Mesenteric fat pad (tissue), 1 donor: ENCODE results near the gene ATF4. TPM values are rescaled to one million over a fixed set of nuclear protein-coding genes. Genes with fewer than 3 reads are reported as not detected.
A peak's percentile ranks its signal among the peaks of the same experiment; 100 is the strongest.

Experiments
- DNase-seq: peaks from one replicate; pipeline ENCODE4 v3.0.0-alpha.2; 2020; ENCODE audit warnings: low spot score
- total RNA-seq: library from RNA; stranded (reverse); fragmentation: NEBNext Ultra II Directional; extraction: Animal tissue kit (Norgen Biotek cat#: 25700); gene quantifications from one replicate; pipeline ENCODE4 v1.2.1, GENCODE V29; 2021
- donor health status: DM: yes; HTN: yes; CAD: no.

Gene ATF4
- total RNA-seq, 1 donor from 2014 or later = 574 TPM

GRCh38 chr22:39527481-39527961 lies 7.2 kb downstream of the ATF4 start:
- no peak for DNase-seq

- DNase-seq = no peak
Measured at GRCh38 chr22:39528080-39528661, 7.8 kb downstream of the ATF4 start.

DNA sequence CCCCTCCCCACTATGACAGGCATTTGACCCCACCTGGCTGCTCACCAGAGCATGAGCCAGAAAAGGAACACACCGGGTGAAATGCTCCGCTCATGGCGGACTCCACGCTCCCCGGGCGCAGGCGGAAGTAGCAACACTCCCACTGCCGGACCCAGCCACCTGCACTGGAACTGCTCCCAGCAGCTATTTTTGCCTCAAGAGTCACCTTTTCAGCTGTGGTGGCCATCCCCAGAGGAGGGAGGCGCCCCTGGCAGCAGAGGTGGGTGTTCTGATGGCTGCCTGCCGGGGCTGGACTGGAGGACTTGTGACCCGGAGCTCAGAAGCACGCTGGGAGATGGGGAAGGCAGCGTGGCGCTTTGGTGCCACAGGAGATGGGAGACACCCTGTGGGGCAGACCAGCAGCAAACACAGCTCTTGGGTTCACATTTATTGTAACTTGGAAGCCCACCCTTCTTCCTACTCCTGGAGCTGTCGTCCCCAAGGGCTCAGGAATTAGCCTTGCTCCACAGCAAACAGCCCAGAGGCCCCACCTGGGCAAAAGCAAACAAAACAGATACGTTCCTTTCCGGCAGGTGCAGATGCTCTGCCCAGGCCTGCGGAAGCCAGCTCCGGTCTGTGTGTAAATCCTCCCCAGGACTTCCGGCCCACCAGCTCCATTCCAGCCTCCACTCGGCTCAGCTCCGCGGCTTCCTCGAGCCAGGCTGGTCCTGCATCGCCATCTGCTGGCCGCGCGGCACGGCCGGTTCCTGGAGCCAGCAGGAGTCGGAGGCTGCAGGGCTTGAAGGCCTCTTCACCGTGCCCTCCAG lies 8.5 kb downstream of the ATF4 start:
- DNase-seq = peak; percentile 96

DNA sequence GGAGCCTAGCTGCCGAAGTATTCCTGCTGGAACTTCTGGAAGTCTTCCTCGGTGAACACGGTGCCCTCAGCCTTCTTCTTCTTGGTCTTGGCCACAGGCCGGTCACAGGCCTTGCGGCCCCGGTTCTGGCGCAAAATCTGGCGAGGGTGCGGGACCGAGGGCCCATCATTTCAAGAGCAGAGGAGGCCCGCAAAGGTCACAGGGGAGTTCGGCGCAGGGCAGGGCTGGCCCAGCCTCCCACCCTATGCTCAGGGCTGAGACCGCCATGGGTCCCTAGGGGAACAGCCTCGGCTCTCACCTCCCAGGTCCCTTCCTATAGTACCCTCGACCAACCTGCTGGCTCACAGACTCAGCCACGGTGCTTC lies 9.1 kb downstream of the ATF4 start:
- DNase-seq = no peak

GRCh38 chr22:39530116-39530515 lies 9.8 kb downstream of the ATF4 start:
- no peak for DNase-seq

DNA sequence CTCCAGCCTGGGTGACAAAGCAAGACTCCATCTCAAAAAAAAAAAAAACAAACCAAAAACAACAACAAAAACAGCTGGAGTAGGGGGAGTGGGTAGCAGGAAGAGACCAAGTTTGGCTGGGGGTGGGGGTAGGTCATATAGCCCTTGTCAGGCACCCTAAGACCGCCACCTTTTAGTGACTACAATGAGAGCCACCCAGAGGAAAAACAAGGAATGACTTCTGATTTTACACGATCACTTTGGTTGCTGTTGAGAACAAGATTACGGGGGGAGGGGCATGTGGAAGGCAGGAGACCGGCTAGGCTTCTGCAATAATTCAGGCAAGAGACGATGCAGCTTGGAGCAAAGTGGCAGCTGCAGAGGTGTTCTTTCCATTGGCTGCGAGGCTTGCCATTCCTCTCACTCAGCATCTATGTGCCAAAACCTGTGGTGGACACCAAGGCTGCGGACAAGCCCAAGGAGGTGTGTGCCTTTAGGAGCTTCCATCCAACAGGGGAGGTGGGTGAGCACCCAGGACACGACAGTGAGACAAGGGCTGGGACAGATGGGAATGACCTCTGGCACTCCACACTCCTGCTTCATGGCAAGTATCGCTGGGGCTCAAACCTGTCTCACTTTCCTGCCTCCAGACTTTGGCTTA lies 10.4 kb downstream of the ATF4 start:
- no peak for DNase-seq

- peak; percentile 98 for DNase-seq
Measured at GRCh38 chr22:39532215-39533073, 12.1 kb downstream of the ATF4 start, which contains the start of gene RPS19BP1. Gene RPS19BP1 (minus strand): TSS chr22:39532748. CDS start chr22:39532738, 10 bp downstream.

- no peak for DNase-seq
Measured at GRCh38 chr22:39534092-39534506, 13.7 kb downstream of the ATF4 start.

DNA sequence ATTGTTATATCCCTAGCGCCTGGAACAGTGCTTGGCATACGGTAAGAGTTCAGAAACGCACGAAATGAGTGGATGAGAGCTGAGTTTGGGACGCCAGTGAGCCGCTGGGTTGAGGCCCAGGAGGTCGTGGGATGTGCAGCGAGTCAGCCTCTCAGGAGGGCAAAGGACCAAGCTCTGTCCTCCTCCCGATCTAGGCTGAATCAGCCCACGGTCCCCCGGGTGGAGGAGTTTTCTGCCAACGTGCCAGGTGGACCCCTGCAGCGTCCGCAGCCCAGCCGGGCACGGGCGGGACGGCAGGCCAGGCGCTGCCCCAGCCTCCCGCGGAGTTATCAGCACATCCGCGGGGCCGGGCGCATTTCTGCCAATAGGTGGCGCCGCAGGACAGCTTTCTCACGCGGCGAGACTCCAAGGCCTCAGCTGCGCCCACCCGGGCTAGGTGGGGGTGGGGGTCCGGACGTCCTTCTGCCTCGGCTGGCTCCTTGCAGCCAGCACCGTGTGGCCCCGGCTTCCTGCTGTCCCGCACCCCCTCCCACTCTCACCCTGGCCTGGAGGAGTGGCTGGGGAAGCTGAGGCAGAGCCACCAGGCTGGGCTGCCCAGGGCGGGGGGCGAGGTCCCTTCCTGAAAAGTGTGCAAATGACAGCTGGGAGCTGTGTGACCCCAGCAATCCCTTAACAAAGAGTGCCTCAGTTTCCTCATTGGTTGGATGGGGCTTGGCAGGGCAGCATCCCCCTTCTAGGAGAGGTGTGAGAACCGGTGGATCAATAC lies 14.4 kb downstream of the ATF4 start:
- peak; percentile 93 for DNase-seq

DNA sequence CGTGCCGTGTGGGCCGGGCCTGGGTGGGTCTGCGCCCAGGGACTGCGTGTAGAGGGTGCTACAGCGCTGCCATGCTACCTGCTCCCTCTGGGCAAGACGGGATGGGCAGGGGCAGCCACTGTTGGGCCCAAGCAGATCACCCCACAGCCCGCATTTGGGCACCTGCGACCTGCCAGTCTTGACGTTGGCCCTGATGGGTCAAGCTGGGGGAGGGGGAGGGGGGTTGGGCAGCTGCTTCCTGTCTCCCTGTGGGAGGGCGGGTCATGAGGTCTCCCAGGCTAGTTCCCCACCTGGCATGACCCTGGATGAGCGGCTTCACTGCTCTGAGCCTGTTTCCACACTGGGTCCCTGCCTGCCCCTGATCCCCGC lies 15.0 kb downstream of the ATF4 start:
- DNase-seq = no peak

GRCh38 chr22:39535831-39536449 lies 15.6 kb downstream of the ATF4 start:
- DNase-seq = no peak

- no peak for DNase-seq
Measured at GRCh38 chr22:39536711-39537110, 16.3 kb downstream of the ATF4 start.

GRCh38 chr22:39537975-39538374 lies 17.6 kb downstream of the ATF4 start:
- DNase-seq = no peak

GRCh38 chr22:39543095-39543494 lies 22.7 kb downstream of the ATF4 start:
- no peak for DNase-seq

DNA sequence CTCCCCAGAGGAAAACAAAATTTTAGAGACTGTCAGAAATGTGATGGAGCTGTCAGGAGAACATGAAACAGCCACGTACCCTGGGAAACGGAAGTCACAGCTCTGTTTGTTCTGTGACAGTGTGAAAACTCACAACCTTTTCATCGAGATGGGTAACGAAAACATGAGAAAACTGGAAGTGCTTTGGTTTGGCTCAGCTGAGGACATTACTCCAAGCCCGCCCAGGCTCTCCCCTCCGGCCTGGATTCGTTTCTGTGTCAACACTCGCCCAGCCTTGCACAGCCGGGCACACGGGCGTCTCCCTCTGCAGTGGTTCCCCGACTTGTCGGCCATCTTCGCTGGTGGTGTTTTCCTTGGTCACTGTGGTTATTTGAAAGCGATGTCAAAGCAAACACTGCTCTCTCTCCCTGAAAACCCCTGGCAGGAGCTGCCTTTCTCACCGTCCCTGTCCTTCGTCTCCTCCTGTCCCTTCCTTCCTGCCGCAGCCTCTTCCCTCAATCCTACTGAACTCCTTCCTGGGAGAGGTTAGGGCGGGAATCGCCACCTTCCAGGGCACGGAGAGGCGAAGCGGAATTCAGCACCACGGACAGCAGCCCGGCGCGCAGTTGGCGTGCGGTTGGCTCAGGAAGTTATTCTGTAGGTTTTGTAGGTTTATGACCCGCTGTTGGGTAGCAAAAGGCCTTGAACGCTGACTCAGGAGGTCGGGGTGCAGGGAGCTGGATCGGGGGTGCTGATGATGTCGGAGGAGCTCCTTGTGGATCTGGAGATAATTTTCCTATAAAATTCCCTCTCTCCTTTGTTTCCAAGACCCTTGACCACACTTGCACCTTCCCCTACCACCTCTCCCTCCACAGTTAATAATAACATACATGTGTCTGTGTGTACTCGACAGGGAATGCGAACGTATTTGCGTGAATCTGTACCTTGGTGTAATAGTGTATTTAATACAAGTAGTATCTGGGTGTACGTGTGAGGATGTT lies 25.3 kb downstream of the ATF4 start:
- DNase-seq = no peak

DNA sequence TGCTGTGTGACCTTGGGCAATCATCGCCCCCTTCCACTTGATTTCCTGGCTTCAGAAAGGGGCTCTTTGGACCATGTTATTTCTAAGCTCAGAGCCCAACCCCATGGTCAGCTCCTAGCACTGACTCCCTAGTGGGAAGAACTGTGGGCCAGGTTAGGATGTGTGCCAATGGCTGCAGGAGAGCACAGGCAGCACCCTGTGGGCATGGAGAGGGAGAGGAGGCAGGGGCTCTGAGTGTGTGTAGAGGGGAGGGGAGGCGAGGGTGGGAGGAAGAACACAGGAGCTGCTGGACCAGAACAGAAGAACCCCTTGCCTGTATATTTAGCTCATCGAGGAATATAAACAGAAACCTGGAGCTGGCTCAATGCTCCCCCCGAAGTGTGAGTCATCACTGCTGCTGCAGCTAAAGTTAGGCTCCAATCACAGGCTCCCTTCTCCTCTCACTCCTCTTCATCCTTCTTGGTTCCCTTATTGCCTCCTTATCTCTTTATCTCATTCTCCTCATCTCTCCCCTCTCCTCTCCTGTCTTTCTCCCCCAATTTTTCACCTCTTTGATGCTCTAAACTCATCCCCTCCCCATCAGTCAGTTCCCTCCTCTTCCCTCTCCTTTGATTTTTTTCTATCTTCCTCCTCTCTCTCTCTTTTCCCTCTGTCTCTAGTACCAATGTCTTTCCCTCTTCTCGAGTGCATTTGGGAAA lies 26.7 kb downstream of the ATF4 start:
- no peak for DNase-seq

DNA sequence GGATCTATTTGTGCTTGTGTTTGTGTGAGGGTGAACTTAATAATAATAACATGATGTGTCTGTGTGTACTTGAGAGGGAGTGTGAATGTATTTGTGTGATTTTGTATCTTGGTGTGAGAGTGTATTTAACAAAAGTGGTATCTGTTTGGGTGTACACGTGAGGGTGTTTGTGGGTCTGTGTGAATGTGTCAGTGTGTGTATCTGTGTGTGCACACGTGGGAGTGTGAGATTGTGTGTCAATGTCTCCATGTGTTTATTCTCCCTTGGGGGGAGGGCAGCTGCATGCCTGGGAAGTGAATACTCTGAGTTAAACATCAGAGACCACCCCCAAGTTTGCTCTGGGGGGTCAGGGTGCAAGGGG lies 27.2 kb downstream of the ATF4 start:
- no peak for DNase-seq

GRCh38 chr22:39553429-39553828 lies 33.1 kb downstream of the ATF4 start:
- DNase-seq = no peak
